Measurements from ENCODE around the gene FBLIM1.

Gene FBLIM1

GRCh38 chr1:15757575-15758342 lies 836 bp upstream of the FBLIM1 start:
- Histone ChIP-seq H2BK12ac (ENCODE audit: low read length) (peak overlapping the region; percentile 90), H3K9me3 (replicated peaks in 1 of 2; ENCODE audit: control insufficient read depth in 2 of 2, insufficient read depth in 1 of 2, low read depth in 1 of 2, low read length in 2 of 2) (no peaks in the 10 kb centered on the region), H3K79me1 (ENCODE audit: low read depth, low read length) (peaks cover 6% of the 10 kb centered on the region), H3K4me1 (ENCODE audit: control insufficient read depth in 2 of 2, insufficient read depth in 1 of 2, low read depth in 1 of 2, low read length in 2 of 2) (peaks cover 24 to 32% of the 10 kb centered on the region in 2 donors), H3K27ac (replicated peaks; ENCODE audit: low read length) (no peak overlapping the region), H3K18ac (ENCODE audit: low read length) (peak overlapping the region; percentile 90), H2BK120ac (ENCODE audit: low read depth, low read length) (peak overlapping the region; percentile 87), H3K36me3 (replicated peaks in 1 of 2; ENCODE audit: control insufficient read depth in 2 of 2, insufficient read depth in 2 of 2, low read length in 2 of 2) (no peaks in the 10 kb centered on the region), H4K8ac (ENCODE audit: low read depth, low read length) (peak overlapping the region; percentile 96), H3K9ac (ENCODE audit: low read depth, low read length, poor library complexity) (peak overlapping the region; percentile 61), H2BK5ac (ENCODE audit: low read length) (peak overlapping the region; percentile 30), H2BK15ac (ENCODE audit: low read length) (peak overlapping the region; percentile 96), H2AFZ (ENCODE audit: low read length) (peak overlapping the region; percentile 93), H3K23ac (ENCODE audit: low read depth, low read length, poor library complexity) (no peak overlapping the region), H4K91ac (ENCODE audit: low read depth, low read length, poor library complexity) (no peak overlapping the region), H2AK5ac (ENCODE audit: low read depth, low read length) (peak overlapping the region; percentile 86), H3K4ac (ENCODE audit: low read length) (no peak overlapping the region), H3K4me3 (ENCODE audit: low read length in 2 of 2) (peak overlapping the region; percentile 46 to 66), H3K4me2 (ENCODE audit: insufficient read depth, low read length, poor library complexity, severe bottlenecking) (peak overlapping the region; percentile 77), H3K14ac (ENCODE audit: low read length) (peak overlapping the region; percentile 57), H3K27me3 (ENCODE audit: control insufficient read depth in 3 of 3, insufficient read depth in 3 of 3, low read depth in 1 of 3, low read length in 3 of 3) (peaks cover 0 to 21% (median 20%) of the 10 kb centered on the region in 3 experiments)
- WGBS, 2 donors (ENCODE audit: extremely low coverage in 2 of 2, insufficient read length in 2 of 2, insufficient replicate concordance in 1 of 2) = no CpG with 5 or more reads among the region's 24 CpGs
- no peak for DNase-seq (ENCODE audit: low spot score)

GRCh38 chr1:15758953-15759661 lies 512 bp downstream of the FBLIM1 start:
- peak overlapping the region; percentile 96 for H3K18ac ChIP-seq (ENCODE audit: low read length)
- peaks cover 1% of the 10 kb centered on the region in 2 donors for H3K36me3 ChIP-seq (replicated peaks in 1 of 2; ENCODE audit: control insufficient read depth in 2 of 2, insufficient read depth in 2 of 2, low read length in 2 of 2)
- H2BK120ac ChIP-seq (ENCODE audit: low read depth, low read length) = peak overlapping the region; percentile 81
- H2AK5ac ChIP-seq (ENCODE audit: low read depth, low read length) = peak overlapping the region; percentile 56
- H3K4me2 ChIP-seq (ENCODE audit: insufficient read depth, low read length, poor library complexity, severe bottlenecking) = peak overlapping the region; percentile 91
- peak overlapping the region; percentile 76 for H3K4ac ChIP-seq (ENCODE audit: low read length)
- H3K9ac ChIP-seq (ENCODE audit: low read depth, low read length, poor library complexity) = peak overlapping the region; percentile 84
- no peak overlapping the region for H2BK12ac ChIP-seq (ENCODE audit: low read length)
- H2BK5ac ChIP-seq (ENCODE audit: low read length) = peak overlapping the region; percentile 75
- no peaks in the 10 kb centered on the region for H3K9me3 ChIP-seq (replicated peaks in 1 of 2; ENCODE audit: control insufficient read depth in 2 of 2, insufficient read depth in 1 of 2, low read depth in 1 of 2, low read length in 2 of 2)
- H4K91ac ChIP-seq (ENCODE audit: low read depth, low read length, poor library complexity) = no peak overlapping the region
- no peak for DNase-seq (ENCODE audit: low spot score)
- peak overlapping the region; percentile 66 to 91 for H3K4me3 ChIP-seq (ENCODE audit: low read length in 2 of 2)
- WGBS, 2 donors (ENCODE audit: extremely low coverage in 2 of 2, insufficient read length in 2 of 2, insufficient replicate concordance in 1 of 2) = no CpG with 5 or more reads among the region's 58 CpGs
- H3K79me1 ChIP-seq (ENCODE audit: low read depth, low read length) = peaks cover 6% of the 10 kb centered on the region
- peak overlapping the region; percentile 43 for H4K8ac ChIP-seq (ENCODE audit: low read depth, low read length)
- peaks cover 24 to 29% of the 10 kb centered on the region in 2 donors for H3K4me1 ChIP-seq (ENCODE audit: control insufficient read depth in 2 of 2, insufficient read depth in 1 of 2, low read depth in 1 of 2, low read length in 2 of 2)
- H3K23ac ChIP-seq (ENCODE audit: low read depth, low read length, poor library complexity) = peak overlapping the region; percentile 85
- H2AFZ ChIP-seq (ENCODE audit: low read length) = peak overlapping the region; percentile 93
- peaks cover 0 to 21% (median 20%) of the 10 kb centered on the region in 3 experiments for H3K27me3 ChIP-seq (ENCODE audit: control insufficient read depth in 3 of 3, insufficient read depth in 3 of 3, low read depth in 1 of 3, low read length in 3 of 3)
- peak overlapping the region; percentile 99 for H3K14ac ChIP-seq (ENCODE audit: low read length)
- H3K27ac ChIP-seq (replicated peaks; ENCODE audit: low read length) = no peak overlapping the region
- peak overlapping the region; percentile 85 for H2BK15ac ChIP-seq (ENCODE audit: low read length)

GRCh38 chr1:15760520-15761211 lies 2.1 kb downstream of the FBLIM1 start:
- Histone ChIP-seq H3K18ac (ENCODE audit: low read length) (no peak overlapping the region), H4K8ac (ENCODE audit: low read depth, low read length) (no peak overlapping the region), H3K4me3 (ENCODE audit: low read length in 2 of 2) (peak overlapping the region in 1 of 2 donors; percentile 43), H2BK15ac (ENCODE audit: low read length) (no peak overlapping the region), H3K9ac (ENCODE audit: low read depth, low read length, poor library complexity) (no peak overlapping the region), H4K91ac (ENCODE audit: low read depth, low read length, poor library complexity) (no peak overlapping the region), H2BK12ac (ENCODE audit: low read length) (no peak overlapping the region), H3K14ac (ENCODE audit: low read length) (no peak overlapping the region), H3K27ac (replicated peaks; ENCODE audit: low read length) (no peak overlapping the region), H3K4me1 (ENCODE audit: control insufficient read depth in 2 of 2, insufficient read depth in 1 of 2, low read depth in 1 of 2, low read length in 2 of 2) (peaks cover 22 to 26% of the 10 kb centered on the region in 2 donors), H3K4ac (ENCODE audit: low read length) (no peak overlapping the region), H2AFZ (ENCODE audit: low read length) (peak overlapping the region; percentile 51), H3K36me3 (replicated peaks in 1 of 2; ENCODE audit: control insufficient read depth in 2 of 2, insufficient read depth in 2 of 2, low read length in 2 of 2) (peaks cover 3 to 15% of the 10 kb centered on the region in 2 donors), H3K27me3 (ENCODE audit: control insufficient read depth in 3 of 3, insufficient read depth in 3 of 3, low read depth in 1 of 3, low read length in 3 of 3) (peaks cover 0 to 21% (median 20%) of the 10 kb centered on the region in 3 experiments), H3K9me3 (replicated peaks in 1 of 2; ENCODE audit: control insufficient read depth in 2 of 2, insufficient read depth in 1 of 2, low read depth in 1 of 2, low read length in 2 of 2) (no peaks in the 10 kb centered on the region), H2BK5ac (ENCODE audit: low read length) (no peak overlapping the region), H3K79me1 (ENCODE audit: low read depth, low read length) (peaks cover 8% of the 10 kb centered on the region), H3K4me2 (ENCODE audit: insufficient read depth, low read length, poor library complexity, severe bottlenecking) (peak overlapping the region; percentile 18), H3K23ac (ENCODE audit: low read depth, low read length, poor library complexity) (peak overlapping the region; percentile 29), H2AK5ac (ENCODE audit: low read depth, low read length) (no peak overlapping the region), H2BK120ac (ENCODE audit: low read depth, low read length) (no peak overlapping the region)
- WGBS, 2 donors (ENCODE audit: extremely low coverage in 2 of 2, insufficient read length in 2 of 2, insufficient replicate concordance in 1 of 2) = no CpG with 5 or more reads among the region's 12 CpGs
- no peak for DNase-seq (ENCODE audit: low spot score)
